Activated CD4-positive, alpha-beta T cell treated with anti-CD3 and anti-CD28 coated beads, Interleukin-2, amount 10 ng/mL, durations not matched to agents 24 days and 14 days (primary cell): ENCODE measurements around the gene SLCO4C1. TPM values are rescaled to one million over a fixed set of nuclear protein-coding genes. Genes with fewer than 3 reads are reported as not detected.

Experiments used
- DNase-seq: peaks from one replicate; pipeline ENCODE4 v3.0.0; 2022
- H3K27ac Mint-ChIP-seq: one replicate; pipeline ENCODE4 v1.8.0; 2022; ENCODE audit warnings: mild to moderate bottlenecking, mixed read lengths
- H3K27me3 Mint-ChIP-seq: one replicate; pipeline ENCODE4 v1.8.0; 2022; ENCODE audit warnings: mixed read lengths
- H3K36me3 Mint-ChIP-seq: one replicate; pipeline ENCODE4 v1.8.0; 2022; ENCODE audit warnings: low read depth, mild to moderate bottlenecking, mixed read lengths
- H3K4me1 Mint-ChIP-seq: one replicate; pipeline ENCODE4 v1.8.0; 2021; ENCODE audit warnings: mixed read lengths
- H3K4me3 Mint-ChIP-seq: one replicate; pipeline ENCODE4 v1.8.0; 2022; ENCODE audit warnings: mild to moderate bottlenecking, moderate library complexity, mixed read lengths
- H3K9me3 Mint-ChIP-seq: one replicate; pipeline ENCODE4 v1.8.0; 2021; ENCODE audit warnings: mixed read lengths
- intact Hi-C: fragments of 100-400 bp; cut with micrococcal nuclease; formaldehyde crosslinking; loops from one replicate; pipeline ENCODE4 v1.15.1; 2023
- total RNA-seq: library from RNA; stranded (reverse); gene quantifications from 2 replicates; pipeline ENCODE4 v1.2.3, GENCODE V29; 2022

SLCO4C1 gene
- total RNA-seq, 1 donor from 2014 or later = 0.28 TPM

DNA sequence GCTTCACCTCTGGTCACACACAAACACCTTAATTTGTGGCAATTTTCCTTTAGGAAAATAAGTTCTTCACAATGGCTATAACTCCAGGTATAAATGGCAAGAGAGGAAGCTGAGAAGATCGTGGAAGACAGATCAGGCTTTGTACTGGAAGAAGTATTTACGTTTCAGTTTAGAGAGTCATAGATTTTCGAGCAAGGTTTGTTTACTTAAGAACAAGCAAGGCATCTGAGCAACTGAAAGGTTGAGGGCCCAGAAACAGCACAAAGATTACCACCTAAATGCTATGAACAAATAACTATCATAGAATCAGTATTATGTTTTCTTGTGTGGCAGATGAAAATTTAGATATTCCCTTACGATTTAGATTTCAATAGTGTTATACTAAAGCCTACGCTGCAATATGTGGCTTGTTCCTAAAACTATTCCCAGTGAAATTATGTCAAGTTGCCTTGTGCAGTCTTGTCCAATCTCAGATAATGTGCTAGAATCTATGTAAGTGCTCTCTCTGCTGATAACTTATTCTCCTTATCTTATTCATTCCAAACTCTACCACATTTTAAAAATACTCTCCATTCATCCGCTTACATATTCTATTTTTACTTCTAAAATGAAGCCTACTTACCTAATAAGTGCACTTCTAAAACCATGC, 6.7 kb downstream of the SLCO4C1 start:
- Mint-ChIP-seq H3K4me1 (no peaks in the 10 kb centered on the region), H3K9me3 (no peaks in the 10 kb centered on the region), H3K27me3 (peaks cover 2% of the 10 kb centered on the region), H3K36me3 (no peaks in the 10 kb centered on the region), H3K27ac (no peak overlapping the region), H3K4me3 (no peak overlapping the region)
- intact Hi-C loops = no loop called here
- no peak for DNase-seq

DNA sequence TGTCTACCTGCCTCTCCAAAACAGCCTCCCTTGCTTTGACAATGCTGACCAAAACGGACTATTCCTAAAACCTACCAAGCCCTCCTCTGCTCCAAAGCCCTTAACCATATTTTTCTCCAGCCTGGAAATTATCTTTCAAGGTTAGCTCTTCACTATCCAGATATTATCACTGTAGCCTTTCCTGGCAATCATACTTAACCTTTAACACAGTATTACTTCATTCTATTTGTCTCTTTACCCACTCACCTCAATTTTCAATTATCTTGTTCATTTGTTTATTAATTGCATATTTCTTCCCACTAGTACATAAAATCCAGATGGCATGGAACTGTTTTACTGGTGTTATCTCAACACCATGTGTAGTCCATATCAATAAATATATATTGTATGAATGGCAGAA, 7.5 kb downstream of the SLCO4C1 start:
- Mint-ChIP-seq H3K36me3 (no peaks in the 10 kb centered on the region), H3K9me3 (no peaks in the 10 kb centered on the region), H3K27me3 (peaks cover 2% of the 10 kb centered on the region), H3K4me1 (no peaks in the 10 kb centered on the region), H3K27ac (no peak overlapping the region), H3K4me3 (no peak overlapping the region)
- intact Hi-C loops = no loop called here
- no peak for DNase-seq

DNA sequence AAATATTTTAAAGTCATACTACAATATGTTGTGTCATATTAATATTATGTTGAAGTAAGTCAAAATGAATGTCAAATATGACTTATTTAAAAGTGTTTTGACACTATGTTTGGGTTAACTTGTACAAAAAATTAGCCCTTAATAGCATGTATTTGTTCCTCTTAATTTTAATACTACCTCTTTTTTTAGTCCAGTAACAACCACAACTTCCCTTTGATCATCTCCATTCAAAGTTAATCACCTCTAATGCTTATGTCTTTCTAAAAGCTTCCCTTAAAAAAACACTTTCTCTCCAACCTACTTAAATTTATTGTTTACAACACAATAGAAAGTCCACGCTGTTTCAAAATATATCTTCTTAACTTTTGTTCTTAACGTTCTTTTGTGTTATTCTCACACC, 9.6 kb downstream of the SLCO4C1 start:
- Mint-ChIP-seq H3K36me3 (no peaks in the 10 kb centered on the region), H3K4me3 (no peak overlapping the region), H3K27me3 (peaks cover 2% of the 10 kb centered on the region), H3K4me1 (peaks cover 4% of the 10 kb centered on the region), H3K27ac (no peak overlapping the region), H3K9me3 (no peaks in the 10 kb centered on the region)
- intact Hi-C loops = no loop called here
- no peak for DNase-seq

DNA sequence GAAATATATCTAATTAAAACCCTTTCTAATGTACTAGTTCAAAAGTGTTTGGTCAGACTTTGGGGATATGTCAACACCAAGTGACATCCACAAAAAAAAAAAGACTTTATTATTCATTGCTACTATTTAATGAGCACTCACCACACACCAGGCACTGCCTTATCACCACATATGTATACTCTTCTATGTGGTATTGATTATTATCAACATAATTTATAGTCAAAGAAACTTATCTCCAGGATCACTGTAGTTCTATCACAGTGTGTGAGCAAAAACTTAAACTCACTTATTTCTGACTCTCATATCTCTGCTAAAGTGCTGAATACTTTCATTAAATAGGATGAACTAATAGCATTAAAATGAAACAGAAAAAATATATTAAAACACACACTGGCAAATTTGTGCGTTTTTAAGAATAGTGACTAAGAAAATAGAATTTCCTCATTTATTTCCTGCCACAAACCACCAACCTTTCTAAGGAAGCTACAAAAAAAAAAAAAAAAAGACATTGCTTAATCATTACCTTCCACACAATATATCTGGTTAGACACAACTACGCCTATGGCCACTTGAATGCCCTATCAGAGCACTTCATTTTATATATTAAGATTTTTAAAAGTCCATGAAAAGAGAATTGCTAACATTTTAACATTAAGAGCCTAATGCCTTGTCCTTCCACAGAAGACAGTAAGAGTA, 12.8 kb downstream of the SLCO4C1 start:
- intact Hi-C loops = no loop called here
- Mint-ChIP-seq H3K9me3 (no peaks in the 10 kb centered on the region), H3K36me3 (no peaks in the 10 kb centered on the region), H3K27me3 (peaks cover 5% of the 10 kb centered on the region), H3K4me3 (no peak overlapping the region), H3K4me1 (peaks cover 5% of the 10 kb centered on the region), H3K27ac (no peak overlapping the region)
- no peak for DNase-seq

DNA sequence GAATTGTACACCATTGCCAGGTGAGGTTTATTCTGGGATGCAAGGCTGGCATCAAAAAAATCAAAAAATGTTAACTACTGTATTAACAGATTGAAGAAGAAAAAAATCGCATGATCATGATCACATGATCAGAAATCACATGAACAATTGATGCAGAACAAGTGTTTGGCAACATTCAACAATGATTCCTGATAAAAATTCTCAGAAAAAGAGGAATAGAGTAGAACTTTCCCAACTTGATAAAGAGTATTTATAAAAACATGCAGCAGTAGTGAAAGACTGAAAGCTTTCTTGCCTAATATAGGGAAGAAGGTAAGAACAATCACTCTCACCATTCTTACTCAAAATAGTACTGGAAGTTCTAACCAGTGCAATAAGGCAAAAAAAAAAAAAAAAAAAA, 16.4 kb downstream of the SLCO4C1 start:
- H3K9me3 Mint-ChIP-seq = no peaks in the 10 kb centered on the region
- intact Hi-C loops = no loop called here
- peaks cover 5% of the 10 kb centered on the region for H3K4me1 Mint-ChIP-seq
- no peaks in the 10 kb centered on the region for H3K36me3 Mint-ChIP-seq
- H3K27me3 Mint-ChIP-seq = peaks cover 9% of the 10 kb centered on the region
- H3K27ac Mint-ChIP-seq = no peak overlapping the region
- no peak for DNase-seq
- H3K4me3 Mint-ChIP-seq = no peak overlapping the region

DNA sequence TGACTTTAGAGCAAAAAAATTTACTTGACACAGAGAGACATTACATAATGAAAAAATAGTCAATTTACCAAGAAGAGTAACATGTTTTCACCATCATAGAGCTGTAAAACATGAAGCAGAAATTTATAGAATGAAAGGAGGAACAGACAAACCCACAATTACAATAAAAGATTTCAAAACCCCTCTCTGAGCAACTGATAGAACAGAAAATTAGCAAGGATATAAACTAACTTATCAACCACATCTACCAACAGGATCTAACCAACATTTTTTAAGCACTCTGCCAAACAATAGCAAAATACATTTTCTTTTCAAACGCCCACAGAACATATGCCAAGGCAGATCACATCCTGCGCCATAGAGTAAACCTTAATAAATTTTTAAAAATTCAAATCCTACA, 17.9 kb downstream of the SLCO4C1 start:
- intact Hi-C loops = no loop called here

DNA sequence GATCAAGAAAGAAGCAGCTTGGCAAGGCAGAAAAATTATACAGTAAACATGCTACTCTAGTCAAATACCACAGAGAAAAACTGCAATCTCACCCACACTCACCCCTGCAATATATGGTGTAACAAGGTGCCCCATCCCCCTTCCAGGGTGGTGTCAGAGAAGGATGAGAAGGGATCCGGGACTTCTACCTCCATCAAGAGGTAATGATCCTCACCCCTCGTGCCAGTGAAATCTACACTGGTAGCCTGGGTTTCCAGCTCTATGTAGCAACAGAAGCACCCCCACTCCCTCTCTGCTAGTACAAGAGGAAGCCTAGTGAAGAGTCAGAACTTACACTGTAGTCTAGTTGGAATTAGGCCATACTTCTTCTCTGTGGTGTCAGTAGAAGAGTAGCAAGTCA, 18.9 kb downstream of the SLCO4C1 start:
- no peak for DNase-seq
- Mint-ChIP-seq H3K4me3 (no peak overlapping the region), H3K36me3 (no peaks in the 10 kb centered on the region), H3K27me3 (peaks cover 11% of the 10 kb centered on the region), H3K9me3 (no peaks in the 10 kb centered on the region), H3K4me1 (peaks cover 2% of the 10 kb centered on the region), H3K27ac (no peak overlapping the region)
- intact Hi-C loops = no loop called here

More for the DNA sequence above, 17.9 kb downstream of the SLCO4C1 start:
- no peaks in the 10 kb centered on the region for H3K36me3 Mint-ChIP-seq
- H3K27ac Mint-ChIP-seq = no peak overlapping the region
- H3K27me3 Mint-ChIP-seq = peaks cover 9% of the 10 kb centered on the region
- no peak overlapping the region for H3K4me3 Mint-ChIP-seq
- no peaks in the 10 kb centered on the region for H3K9me3 Mint-ChIP-seq
- H3K4me1 Mint-ChIP-seq = peaks cover 3% of the 10 kb centered on the region
- DNase-seq = no peak

DNA sequence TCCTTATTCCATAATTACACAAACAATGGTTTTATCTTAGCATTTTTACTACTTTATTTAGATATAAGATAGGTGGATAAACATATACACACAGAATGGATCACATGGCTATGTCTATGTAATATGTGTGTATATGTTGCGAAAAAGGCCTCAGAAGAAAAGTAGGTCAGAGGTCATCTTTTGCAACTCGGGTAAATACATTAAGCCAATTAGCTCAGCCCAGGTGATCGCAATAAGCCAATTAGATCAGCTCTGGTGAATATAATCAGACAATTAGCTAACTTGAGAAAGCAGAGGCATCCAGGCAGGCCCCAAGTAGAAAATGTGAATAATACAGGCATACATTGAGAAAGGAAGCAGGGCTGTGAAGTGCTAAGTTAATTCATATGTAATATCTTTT, 24.3 kb downstream of the SLCO4C1 start:
- Mint-ChIP-seq H3K4me1 (no peaks in the 10 kb centered on the region), H3K27me3 (peaks cover 2% of the 10 kb centered on the region), H3K27ac (no peak overlapping the region), H3K4me3 (no peak overlapping the region), H3K36me3 (no peaks in the 10 kb centered on the region), H3K9me3 (no peaks in the 10 kb centered on the region)
- no peak for DNase-seq
- intact Hi-C loops = no loop called here

DNA sequence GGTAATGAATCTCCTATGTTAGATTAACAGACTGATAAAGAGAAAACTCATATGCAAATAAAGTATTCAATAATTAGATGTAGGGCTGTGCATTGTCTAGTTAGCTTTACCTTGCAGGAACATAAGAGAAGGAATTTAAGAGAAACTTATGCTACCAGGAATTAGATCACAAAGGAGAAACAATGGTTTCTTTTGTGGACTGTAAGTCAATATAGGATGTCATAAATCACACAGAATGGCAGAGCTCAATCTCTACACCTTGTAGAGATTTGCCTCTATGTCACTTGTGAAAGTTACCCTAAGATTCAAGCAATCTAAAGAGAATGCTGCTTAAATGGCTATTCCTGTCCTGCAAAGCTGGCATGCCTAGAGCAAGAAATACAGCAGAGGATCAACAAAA, 26.0 kb downstream of the SLCO4C1 start:
- H3K4me1 Mint-ChIP-seq = no peaks in the 10 kb centered on the region
- DNase-seq = no peak
- intact Hi-C loops = no loop called here
- H3K9me3 Mint-ChIP-seq = no peaks in the 10 kb centered on the region
- peaks cover 2% of the 10 kb centered on the region for H3K27me3 Mint-ChIP-seq
- no peak overlapping the region for H3K27ac Mint-ChIP-seq
- no peaks in the 10 kb centered on the region for H3K36me3 Mint-ChIP-seq
- H3K4me3 Mint-ChIP-seq = no peak overlapping the region

DNA sequence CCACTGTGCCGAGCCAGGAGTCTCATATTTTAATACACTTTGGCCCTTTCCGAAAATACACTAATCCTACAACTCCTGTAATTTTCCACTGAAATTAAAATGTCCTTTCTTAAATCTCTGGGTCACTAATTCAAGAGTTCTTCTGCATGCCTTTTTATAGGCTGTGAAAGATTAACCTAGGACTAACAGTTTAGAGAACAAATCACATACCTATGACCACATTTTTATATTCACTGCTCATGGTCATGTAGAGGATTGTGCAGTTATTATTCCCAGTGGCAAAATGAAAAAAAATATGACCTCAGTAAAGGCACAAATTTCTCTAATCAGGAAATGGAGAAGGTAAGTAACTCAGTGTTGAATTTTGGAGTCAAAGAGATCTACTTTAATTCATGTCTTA, 33.4 kb downstream of the SLCO4C1 start:
- no peaks in the 10 kb centered on the region for H3K9me3 Mint-ChIP-seq
- H3K4me1 Mint-ChIP-seq = no peaks in the 10 kb centered on the region
- H3K27ac Mint-ChIP-seq = no peak overlapping the region
- H3K27me3 Mint-ChIP-seq = no peaks in the 10 kb centered on the region
- H3K36me3 Mint-ChIP-seq = no peaks in the 10 kb centered on the region
- intact Hi-C loops = no loop called here
- H3K4me3 Mint-ChIP-seq = no peak overlapping the region
- no peak for DNase-seq

DNA sequence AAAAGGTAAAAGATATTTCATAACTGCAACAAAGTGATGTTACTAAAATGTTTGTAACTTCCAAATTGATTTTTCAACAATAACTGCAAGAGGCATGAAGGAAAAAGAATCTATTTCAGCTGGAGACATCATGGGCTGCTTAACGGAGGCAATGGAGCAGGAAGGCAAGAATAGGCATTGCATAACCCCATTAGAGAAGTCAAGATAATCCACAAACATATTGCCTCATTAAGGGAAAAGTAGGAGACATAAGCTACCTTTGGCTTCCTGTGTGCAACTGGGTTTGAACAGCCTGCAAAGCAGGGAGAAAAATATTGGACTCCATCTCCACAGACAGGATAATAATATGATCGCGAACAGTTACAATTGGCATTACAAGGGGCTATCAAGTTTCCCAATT, 46.7 kb downstream of the SLCO4C1 start:
- H3K27me3 Mint-ChIP-seq = no peaks in the 10 kb centered on the region
- H3K4me1 Mint-ChIP-seq = no peaks in the 10 kb centered on the region
- no peaks in the 10 kb centered on the region for H3K9me3 Mint-ChIP-seq
- no peak overlapping the region for H3K27ac Mint-ChIP-seq
- H3K4me3 Mint-ChIP-seq = no peak overlapping the region
- intact Hi-C loops = no loop called here
- H3K36me3 Mint-ChIP-seq = no peaks in the 10 kb centered on the region
- no peak for DNase-seq

DNA sequence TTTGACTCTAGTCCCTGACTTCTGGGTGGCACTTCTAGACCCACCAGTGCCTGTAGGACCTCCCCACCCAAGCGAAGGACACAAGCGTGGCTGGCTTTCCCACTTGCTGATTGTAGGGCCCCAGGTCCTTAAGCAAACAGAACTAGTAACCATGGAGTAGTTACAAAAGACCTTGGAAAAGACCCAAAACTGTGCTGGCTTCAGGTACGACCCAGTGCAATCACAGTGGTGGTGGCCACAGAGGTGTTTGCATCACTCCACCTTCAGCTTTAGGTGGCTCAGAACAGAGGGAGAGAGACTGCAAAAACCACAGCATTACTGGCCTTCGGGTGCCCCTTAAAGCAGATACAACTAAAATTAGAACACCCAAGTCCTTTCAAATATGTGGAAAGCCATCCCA, 52.9 kb downstream of the SLCO4C1 start:
- intact Hi-C loops = no loop called here
- no peaks in the 10 kb centered on the region for H3K36me3 Mint-ChIP-seq
- no peaks in the 10 kb centered on the region for H3K4me1 Mint-ChIP-seq
- no peaks in the 10 kb centered on the region for H3K9me3 Mint-ChIP-seq
- H3K27me3 Mint-ChIP-seq = no peaks in the 10 kb centered on the region
- DNase-seq = no peak
- H3K27ac Mint-ChIP-seq = no peak overlapping the region
- no peak overlapping the region for H3K4me3 Mint-ChIP-seq

DNA sequence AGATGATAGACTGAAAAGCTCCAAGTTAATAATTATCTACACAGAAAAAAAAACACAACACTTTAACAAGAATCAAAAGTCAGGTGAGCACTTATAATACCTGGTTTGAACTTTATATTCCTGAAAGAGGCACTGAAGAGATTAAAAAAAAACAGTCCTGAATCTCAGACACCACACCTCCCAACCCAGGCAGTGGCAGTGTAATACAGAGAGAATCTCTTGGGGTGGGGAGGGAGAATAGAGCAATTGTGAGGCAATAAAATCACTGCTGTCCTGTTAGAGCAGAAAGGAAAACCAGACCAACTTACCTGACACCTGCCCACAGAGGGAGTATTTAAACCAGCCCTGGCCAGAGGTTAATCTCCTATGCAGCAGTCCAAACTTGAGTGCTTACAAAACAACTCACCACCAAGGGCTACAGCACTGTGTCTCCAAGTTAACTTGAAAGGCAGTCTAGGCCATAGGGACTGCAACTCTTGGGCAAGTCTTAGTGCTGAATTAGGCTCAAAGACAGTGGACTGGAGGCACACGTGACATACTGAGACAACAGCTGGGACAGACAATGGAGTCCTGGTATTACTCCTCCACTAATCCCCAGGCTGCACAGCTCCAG, 54.2 kb downstream of the SLCO4C1 start:
- no peak for DNase-seq
- Mint-ChIP-seq H3K4me1 (no peaks in the 10 kb centered on the region), H3K4me3 (no peak overlapping the region), H3K36me3 (no peaks in the 10 kb centered on the region), H3K27me3 (no peaks in the 10 kb centered on the region), H3K9me3 (no peaks in the 10 kb centered on the region), H3K27ac (no peak overlapping the region)
- intact Hi-C loops = no loop called here

DNA sequence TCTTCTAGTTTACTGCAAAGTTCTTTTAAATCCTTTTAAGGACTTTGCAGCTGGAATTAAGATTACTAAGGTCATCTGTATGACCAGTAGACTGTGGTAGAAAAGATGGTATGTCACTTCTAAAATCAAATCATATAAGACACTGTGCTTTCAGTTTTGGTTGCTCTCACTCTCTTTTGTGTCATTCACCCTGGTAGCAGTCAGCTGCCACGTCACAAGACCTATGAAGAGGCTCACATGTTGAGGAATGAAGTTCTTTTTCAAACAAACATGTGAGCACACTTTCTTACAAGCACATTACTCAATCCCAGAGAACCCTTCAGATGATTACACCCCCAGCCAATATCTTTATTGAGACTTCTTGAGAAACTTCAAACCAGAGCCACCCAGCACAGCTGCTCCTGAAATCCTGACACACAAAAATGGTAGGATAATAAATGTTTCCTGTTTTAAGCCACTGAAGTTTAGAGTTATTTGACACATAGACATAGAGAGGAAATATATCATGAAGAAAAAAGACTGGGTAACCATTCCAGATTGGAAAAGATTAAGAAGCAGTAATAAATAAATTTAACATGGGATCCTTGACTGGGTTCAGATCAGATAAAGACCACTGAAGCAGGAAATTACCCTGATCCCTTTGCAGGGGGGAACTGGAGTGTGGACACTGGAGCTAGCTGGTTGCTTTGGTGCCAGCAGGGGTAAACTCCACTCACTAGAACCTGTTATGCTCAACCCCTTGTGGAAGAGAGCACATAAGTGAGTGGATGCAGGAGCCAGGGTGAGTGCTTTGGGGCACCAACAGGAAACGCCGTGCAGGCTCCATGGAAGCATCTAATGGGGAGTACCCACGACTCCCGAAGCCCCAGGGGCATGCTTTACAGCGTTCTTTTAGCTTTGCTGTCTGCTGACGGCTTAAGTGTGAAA, 64.1 kb downstream of the SLCO4C1 start:
- Mint-ChIP-seq H3K27me3 (peaks cover 6% of the 10 kb centered on the region), H3K36me3 (no peaks in the 10 kb centered on the region), H3K27ac (no peak overlapping the region), H3K9me3 (peaks cover 6% of the 10 kb centered on the region), H3K4me1 (peaks cover 12% of the 10 kb centered on the region), H3K4me3 (no peak overlapping the region)
- DNase-seq = no peak
- intact Hi-C loops = no loop called here
